Measurements from ENCODE around the gene DRAXIN. TPM values are rescaled to one million over a fixed set of nuclear protein-coding genes. Genes with fewer than 3 reads are reported as not detected.

Gene DRAXIN
- total RNA-seq, 1 donor from 2014 or later, result 0.21 TPM

DNA sequence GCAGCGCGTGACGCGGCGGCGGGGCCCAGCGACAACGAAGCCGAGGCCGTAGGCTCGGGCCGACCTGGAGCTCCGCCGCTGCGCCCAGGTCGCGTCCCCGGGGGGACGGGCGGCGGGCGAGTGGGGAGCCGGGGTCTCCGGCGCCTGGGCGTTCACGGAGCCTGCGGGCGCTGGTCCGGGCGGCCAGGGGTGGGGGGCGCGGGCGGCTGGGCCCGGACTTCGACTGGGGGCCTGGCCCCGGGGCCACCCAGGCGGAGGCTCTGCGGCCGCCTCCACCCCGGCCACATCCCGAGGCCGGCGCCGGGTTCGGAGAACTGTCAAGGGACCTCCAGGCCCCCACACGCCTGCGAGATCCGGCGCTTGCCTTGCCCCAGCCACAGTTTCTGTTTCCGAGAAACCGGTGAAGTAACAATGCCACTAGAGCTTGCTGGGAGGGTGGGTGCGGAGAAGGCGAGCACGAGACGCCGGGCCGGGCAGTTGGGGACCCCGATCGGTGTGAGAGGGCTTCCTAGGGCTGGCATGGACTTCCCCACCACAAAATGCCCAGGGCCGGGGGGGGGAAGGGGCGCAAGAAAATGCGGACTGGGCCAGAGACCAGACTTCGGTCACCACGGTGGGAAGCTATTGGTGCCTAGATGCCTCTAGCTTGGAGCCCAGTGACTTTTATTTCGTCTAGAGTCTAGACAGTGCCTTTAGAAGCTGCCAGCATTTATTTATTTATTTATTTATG lies 27.0 kb upstream of the DRAXIN start:
- DNase-seq (ENCODE audit: extremely low spot score, unreplicated experiment), result peak; percentile 81
- Mint-ChIP-seq H3K4me3 (ENCODE audit: unreplicated experiment) (peak overlapping the region; percentile 75), H3K4me1 (ENCODE audit: unreplicated experiment) (no peaks in the 10 kb centered on the region), H3K27ac (ENCODE audit: unreplicated experiment) (peak overlapping the region; percentile 38), H3K27me3 (ENCODE audit: unreplicated experiment) (no peaks in the 10 kb centered on the region), H3K9me3 (ENCODE audit: unreplicated experiment) (no peaks in the 10 kb centered on the region), H3K36me3 (ENCODE audit: unreplicated experiment) (peaks cover 9% of the 10 kb centered on the region)
- TF ChIP-seq, protein P1, sequence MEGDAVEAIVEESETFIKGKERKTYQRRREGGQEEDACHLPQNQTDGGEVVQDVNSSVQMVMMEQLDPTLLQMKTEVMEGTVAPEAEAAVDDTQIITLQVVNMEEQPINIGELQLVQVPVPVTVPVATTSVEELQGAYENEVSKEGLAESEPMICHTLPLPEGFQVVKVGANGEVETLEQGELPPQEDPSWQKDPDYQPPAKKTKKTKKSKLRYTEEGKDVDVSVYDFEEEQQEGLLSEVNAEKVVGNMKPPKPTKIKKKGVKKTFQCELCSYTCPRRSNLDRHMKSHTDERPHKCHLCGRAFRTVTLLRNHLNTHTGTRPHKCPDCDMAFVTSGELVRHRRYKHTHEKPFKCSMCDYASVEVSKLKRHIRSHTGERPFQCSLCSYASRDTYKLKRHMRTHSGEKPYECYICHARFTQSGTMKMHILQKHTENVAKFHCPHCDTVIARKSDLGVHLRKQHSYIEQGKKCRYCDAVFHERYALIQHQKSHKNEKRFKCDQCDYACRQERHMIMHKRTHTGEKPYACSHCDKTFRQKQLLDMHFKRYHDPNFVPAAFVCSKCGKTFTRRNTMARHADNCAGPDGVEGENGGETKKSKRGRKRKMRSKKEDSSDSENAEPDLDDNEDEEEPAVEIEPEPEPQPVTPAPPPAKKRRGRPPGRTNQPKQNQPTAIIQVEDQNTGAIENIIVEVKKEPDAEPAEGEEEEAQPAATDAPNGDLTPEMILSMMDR (IDR thresholded peaks at IDR 0.05), result no peak

DNA sequence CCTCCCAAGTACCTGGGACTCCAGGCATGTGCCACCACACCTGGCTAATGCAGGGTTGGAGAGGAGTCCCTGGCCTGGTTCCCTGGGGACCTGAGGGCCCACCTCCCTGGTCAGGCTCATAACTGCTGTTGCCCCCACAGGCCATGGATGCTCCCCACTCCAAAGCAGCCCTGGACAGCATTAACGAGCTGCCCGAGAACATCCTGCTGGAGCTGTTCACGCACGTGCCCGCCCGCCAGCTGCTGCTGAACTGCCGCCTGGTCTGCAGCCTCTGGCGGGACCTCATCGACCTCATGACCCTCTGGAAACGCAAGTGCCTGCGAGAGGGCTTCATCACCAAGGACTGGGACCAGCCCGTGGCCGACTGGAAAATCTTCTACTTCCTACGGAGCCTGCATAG lies 23.0 kb upstream of the DRAXIN start:
- H3K4me3 Mint-ChIP-seq (ENCODE audit: unreplicated experiment), result no peak overlapping the region

GRCh38 chr1:11670747-11671146 lies 20.8 kb upstream of the DRAXIN start:
- no peaks in the 10 kb centered on the region for H3K4me1 Mint-ChIP-seq (ENCODE audit: unreplicated experiment)
- H3K27ac Mint-ChIP-seq (ENCODE audit: unreplicated experiment), result no peak overlapping the region
- no peak for DNase-seq (ENCODE audit: extremely low spot score, unreplicated experiment)
- TF ChIP-seq, protein P1 (IDR thresholded peaks at IDR 0.05), result no peak
- no peaks in the 10 kb centered on the region for H3K9me3 Mint-ChIP-seq (ENCODE audit: unreplicated experiment)
- H3K36me3 Mint-ChIP-seq (ENCODE audit: unreplicated experiment), result peaks cover 11% of the 10 kb centered on the region
- no peak overlapping the region for H3K4me3 Mint-ChIP-seq (ENCODE audit: unreplicated experiment)
- no peaks in the 10 kb centered on the region for H3K27me3 Mint-ChIP-seq (ENCODE audit: unreplicated experiment)

More for the DNA sequence above, 23.0 kb upstream of the DRAXIN start:
- Mint-ChIP-seq H3K27me3 (ENCODE audit: unreplicated experiment) (no peaks in the 10 kb centered on the region), H3K36me3 (ENCODE audit: unreplicated experiment) (peaks cover 6% of the 10 kb centered on the region), H3K27ac (ENCODE audit: unreplicated experiment) (no peak overlapping the region), H3K4me1 (ENCODE audit: unreplicated experiment) (no peaks in the 10 kb centered on the region), H3K9me3 (ENCODE audit: unreplicated experiment) (no peaks in the 10 kb centered on the region)
- no peak for DNase-seq (ENCODE audit: extremely low spot score, unreplicated experiment)
- TF ChIP-seq, protein P1 (IDR thresholded peaks at IDR 0.05), result no peak

- Mint-ChIP-seq H3K27me3 (ENCODE audit: unreplicated experiment) (no peaks in the 10 kb centered on the region), H3K9me3 (ENCODE audit: unreplicated experiment) (no peaks in the 10 kb centered on the region), H3K27ac (ENCODE audit: unreplicated experiment) (no peak overlapping the region), H3K36me3 (ENCODE audit: unreplicated experiment) (peaks cover 11% of the 10 kb centered on the region), H3K4me3 (ENCODE audit: unreplicated experiment) (no peak overlapping the region), H3K4me1 (ENCODE audit: unreplicated experiment) (no peaks in the 10 kb centered on the region)
- TF ChIP-seq, protein P1 (IDR thresholded peaks at IDR 0.05), result no peak
- no peak for DNase-seq (ENCODE audit: extremely low spot score, unreplicated experiment)
Measured at GRCh38 chr1:11671205-11671543, 20.3 kb upstream of the DRAXIN start.

DNA sequence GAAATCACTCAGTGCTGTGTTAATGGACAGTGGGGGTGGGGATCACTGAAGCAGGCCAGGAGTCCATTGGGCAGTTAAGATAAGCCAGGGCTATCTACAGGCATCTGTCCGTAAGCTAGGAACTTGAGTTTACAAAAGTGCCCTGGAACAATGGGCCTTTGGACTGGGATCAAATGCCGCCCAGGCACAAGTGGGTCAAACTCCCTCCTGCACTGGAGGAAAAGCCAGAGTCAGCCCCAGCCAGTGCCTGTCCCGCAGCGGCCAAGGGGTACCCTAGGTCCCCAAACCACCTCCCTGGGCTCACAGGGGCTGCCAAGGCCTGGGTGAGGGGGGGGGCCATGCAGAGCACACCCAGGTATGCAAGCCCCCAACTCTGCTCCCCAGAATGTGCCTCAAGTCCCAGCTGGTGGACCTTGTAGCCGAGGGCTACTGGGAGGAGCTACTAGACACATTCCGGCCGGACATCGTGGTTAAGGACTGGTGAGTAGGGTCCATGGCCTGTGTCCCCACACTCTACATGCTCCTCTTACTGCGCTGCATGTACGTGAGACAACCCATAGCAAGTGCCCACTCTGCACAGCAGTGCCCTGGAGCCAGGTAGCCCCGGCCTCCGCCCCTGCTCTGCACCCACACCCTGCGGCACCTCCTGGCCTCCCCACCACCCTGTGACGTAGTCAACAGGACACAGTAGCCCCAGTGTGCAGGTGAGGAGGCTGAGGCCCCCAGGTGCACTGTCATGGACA lies 19.8 kb upstream of the DRAXIN start:
- H3K9me3 Mint-ChIP-seq (ENCODE audit: unreplicated experiment), result no peaks in the 10 kb centered on the region
- peaks cover 11% of the 10 kb centered on the region for H3K36me3 Mint-ChIP-seq (ENCODE audit: unreplicated experiment)
- H3K27ac Mint-ChIP-seq (ENCODE audit: unreplicated experiment), result no peak overlapping the region
- no peaks in the 10 kb centered on the region for H3K4me1 Mint-ChIP-seq (ENCODE audit: unreplicated experiment)
- no peak for DNase-seq (ENCODE audit: extremely low spot score, unreplicated experiment)
- H3K27me3 Mint-ChIP-seq (ENCODE audit: unreplicated experiment), result no peaks in the 10 kb centered on the region
- TF ChIP-seq, protein P1 (IDR thresholded peaks at IDR 0.05), result no peak
- H3K4me3 Mint-ChIP-seq (ENCODE audit: unreplicated experiment), result no peak overlapping the region
